ENCODE measurements around the gene GPATCH1. TPM values are rescaled to one million over a fixed set of nuclear protein-coding genes. Genes with fewer than 3 reads are reported as not detected.

The GPATCH1 gene
- total and polyA plus RNA-seq, 9 of the 15 experiments (the other 6 are each of a cell fraction or from before 2014, with no cell fraction given) = 3.7 to 9.7 (median 7.7) TPM

DNA sequence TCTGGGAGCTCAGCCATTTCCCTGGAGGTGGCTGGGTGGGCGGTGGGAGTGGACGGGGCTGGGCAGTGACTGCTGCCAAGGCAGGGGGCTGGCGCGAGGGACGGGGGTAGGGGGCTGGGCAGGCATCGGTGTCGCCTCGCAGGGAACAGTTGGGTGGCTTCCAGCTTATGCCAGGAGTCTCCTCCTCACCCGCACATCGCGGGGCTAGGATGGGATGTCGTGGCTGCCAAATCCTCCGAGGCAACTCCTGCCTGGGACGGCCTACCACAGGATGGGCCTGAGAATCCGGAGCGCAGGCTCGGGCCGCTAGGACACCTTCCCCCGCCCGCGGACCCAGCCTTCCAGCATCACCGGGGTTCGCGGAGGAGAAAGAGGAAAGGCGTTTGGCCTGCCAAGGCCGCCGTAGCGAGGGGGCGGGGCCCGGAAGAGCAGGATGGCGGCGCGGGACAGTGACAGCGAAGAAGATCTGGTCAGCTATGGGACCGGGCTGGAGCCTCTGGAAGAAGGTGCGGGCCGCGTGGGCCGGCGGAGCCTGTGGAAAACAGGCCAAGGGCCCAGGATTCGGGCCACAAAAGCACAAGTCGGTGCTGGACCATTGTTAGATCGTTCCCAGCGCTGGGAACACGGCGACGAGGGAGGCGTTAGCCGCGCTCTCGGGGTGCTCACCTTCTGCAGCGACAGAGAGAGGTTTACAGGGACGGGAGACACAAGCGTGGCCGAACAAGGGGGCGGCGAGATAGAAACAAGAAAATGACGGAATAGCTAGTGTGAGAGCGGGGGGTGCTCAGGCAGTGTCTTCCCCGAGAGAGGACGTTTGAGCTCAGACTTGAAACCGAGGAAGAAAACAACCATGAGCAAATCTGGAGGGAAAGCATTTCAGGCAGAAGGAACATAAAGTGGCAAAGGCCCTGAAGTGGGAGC, at the start of gene GPATCH1 (continued):
- TF ChIP-seq MTA2 (IDR thresholded peaks at IDR 0.05; ENCODE audit: low read depth) (no peak), POLR2AphosphoS5 (IDR thresholded peaks at IDR 0.05; ENCODE audit: control insufficient read depth, insufficient read depth, low read depth, low read length) (peak; percentile 68; the same call in 1 of the 2 replicates), CHCHD3 (CRISPR knock-in tag; IDR thresholded peaks at IDR 0.05) (no peak), ZBTB7A (IDR thresholded peaks at IDR 0.05; ENCODE audit: borderline replicate concordance, control insufficient read depth, low read depth, low read length) (peak; percentile 52; the same call in 1 of the 2 replicates), PHF8 (IDR thresholded peaks at IDR 0.05; ENCODE audit: borderline replicate concordance, low read length) (peak; percentile 92), POLR2A (conservative IDR thresholded peaks at IDR 0.05) (peak; percentile 88), SP1 (CRISPR knock-in tag; IDR thresholded peaks at IDR 0.05) (peak; percentile 95), C11orf30 (IDR thresholded peaks at IDR 0.05; ENCODE audit: low read depth) (peak; percentile 96), YY1 (IDR thresholded peaks at IDR 0.05; ENCODE audit: borderline replicate concordance in 1 of 3, control insufficient read depth in 1 of 3, extremely low read depth in 1 of 3, insufficient read depth in 3 of 3, insufficient read length in 1 of 3, insufficient replicate concordance in 2 of 3, low read depth in 1 of 3, low read length in 2 of 3) (peak; percentile 54 to 89 (median 83)), NR4A1 (CRISPR knock-in tag; IDR thresholded peaks at IDR 0.05) (no peak), NR4A1 (tag; IDR thresholded peaks at IDR 0.05) (no peak), BACH1 (tag; IDR thresholded peaks at IDR 0.05) (no peak), ZEB2 (IDR thresholded peaks at IDR 0.05) (0 out of 2 replicates have a peak, but pooled peaks have one; percentile 29)
- TF ChIP-seq, protein P1, sequence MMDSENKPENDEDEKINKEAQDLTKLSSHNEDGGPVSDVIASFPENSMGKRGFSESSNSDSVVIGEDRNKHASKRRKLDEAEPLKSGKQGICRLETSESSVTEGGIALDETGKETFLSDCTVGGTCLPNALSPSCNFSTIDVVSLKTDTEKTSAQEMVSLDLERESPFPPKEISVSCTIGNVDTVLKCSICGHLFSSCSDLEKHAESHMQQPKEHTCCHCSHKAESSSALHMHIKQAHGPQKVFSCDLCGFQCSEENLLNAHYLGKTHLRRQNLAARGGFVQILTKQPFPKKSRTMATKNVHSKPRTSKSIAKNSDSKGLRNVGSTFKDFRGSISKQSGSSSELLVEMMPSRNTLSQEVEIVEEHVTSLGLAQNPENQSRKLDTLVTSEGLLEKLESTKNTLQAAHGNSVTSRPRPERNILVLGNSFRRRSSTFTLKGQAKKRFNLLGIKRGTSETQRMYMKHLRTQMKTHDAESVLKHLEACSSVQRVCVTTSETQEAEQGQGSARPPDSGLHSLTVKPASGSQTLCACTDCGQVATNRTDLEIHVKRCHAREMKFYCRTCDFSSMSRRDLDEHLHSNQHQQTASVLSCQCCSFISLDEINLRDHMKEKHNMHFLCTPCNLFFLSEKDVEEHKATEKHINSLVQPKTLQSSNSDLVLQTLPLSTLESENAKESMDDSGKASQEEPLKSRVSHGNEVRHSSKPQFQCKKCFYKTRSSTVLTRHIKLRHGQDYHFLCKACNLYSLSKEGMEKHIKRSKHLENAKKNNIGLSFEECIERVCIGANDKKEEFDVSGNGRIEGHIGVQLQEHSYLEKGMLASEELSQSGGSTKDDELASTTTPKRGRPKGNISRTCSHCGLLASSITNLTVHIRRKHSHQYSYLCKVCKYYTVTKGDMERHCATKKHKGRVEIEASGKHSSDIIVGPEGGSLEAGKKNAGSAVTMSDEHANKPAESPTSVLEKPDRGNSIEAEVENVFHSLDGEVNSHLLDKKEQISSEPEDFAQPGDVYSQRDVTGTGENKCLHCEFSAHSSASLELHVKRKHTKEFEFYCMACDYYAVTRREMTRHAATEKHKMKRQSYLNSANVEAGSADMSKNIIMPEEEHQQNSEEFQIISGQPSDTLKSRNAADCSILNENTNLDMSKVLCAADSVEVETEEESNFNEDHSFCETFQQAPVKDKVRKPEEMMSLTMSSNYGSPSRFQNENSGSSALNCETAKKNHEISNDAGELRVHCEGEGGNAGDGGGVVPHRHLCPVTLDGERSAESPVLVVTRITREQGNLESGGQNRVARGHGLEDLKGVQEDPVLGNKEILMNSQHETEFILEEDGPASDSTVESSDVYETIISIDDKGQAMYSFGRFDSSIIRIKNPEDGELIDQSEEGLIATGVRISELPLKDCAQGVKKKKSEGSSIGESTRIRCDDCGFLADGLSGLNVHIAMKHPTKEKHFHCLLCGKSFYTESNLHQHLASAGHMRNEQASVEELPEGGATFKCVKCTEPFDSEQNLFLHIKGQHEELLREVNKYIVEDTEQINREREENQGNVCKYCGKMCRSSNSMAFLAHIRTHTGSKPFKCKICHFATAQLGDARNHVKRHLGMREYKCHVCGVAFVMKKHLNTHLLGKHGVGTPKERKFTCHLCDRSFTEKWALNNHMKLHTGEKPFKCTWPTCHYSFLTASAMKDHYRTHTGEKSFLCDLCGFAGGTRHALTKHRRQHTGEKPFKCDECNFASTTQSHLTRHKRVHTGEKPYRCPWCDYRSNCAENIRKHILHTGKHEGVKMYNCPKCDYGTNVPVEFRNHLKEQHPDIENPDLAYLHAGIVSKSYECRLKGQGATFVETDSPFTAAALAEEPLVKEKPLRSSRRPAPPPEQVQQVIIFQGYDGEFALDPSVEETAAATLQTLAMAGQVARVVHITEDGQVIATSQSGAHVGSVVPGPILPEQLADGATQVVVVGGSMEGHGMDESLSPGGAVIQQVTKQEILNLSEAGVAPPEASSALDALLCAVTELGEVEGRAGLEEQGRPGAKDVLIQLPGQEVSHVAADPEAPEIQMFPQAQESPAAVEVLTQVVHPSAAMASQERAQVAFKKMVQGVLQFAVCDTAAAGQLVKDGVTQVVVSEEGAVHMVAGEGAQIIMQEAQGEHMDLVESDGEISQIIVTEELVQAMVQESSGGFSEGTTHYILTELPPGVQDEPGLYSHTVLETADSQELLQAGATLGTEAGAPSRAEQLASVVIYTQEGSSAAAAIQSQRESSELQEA (IDR thresholded peaks at IDR 0.05; ENCODE audit: low read depth) = peak; percentile 99
- TF ChIP-seq, protein P2, sequence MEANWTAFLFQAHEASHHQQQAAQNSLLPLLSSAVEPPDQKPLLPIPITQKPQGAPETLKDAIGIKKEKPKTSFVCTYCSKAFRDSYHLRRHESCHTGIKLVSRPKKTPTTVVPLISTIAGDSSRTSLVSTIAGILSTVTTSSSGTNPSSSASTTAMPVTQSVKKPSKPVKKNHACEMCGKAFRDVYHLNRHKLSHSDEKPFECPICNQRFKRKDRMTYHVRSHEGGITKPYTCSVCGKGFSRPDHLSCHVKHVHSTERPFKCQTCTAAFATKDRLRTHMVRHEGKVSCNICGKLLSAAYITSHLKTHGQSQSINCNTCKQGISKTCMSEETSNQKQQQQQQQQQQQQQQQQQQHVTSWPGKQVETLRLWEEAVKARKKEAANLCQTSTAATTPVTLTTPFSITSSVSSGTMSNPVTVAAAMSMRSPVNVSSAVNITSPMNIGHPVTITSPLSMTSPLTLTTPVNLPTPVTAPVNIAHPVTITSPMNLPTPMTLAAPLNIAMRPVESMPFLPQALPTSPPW (CRISPR knock-in tag; IDR thresholded peaks at IDR 0.05) = peak; percentile 91
- TF ChIP-seq, protein P3, sequence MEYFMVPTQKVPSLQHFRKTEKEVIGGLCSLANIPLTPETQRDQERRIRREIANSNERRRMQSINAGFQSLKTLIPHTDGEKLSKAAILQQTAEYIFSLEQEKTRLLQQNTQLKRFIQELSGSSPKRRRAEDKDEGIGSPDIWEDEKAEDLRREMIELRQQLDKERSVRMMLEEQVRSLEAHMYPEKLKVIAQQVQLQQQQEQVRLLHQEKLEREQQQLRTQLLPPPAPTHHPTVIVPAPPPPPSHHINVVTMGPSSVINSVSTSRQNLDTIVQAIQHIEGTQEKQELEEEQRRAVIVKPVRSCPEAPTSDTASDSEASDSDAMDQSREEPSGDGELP (CRISPR knock-in tag; IDR thresholded peaks at IDR 0.05; ENCODE audit: borderline replicate concordance) = peak; percentile 74; the same call in 1 of the 2 replicates

All from K562 (cell line).